IPS-20b (cell line): ENCODE measurements around the gene KPNA4.
A peak's percentile ranks its signal among the peaks of the same experiment; 100 is the strongest.

Source experiments
- H3K27ac ChIP-seq: one replicate; pipeline ENCODE4 v1.5.1; 2013; ENCODE audit warnings: low read length
- H3K27me3 ChIP-seq: 2 replicates; pipeline ENCODE4 v1.6.1; 2013; ENCODE audit warnings: mild to moderate bottlenecking, low read length, inconsistent platforms; ENCODE audit not compliant: insufficient read depth
- H3K36me3 ChIP-seq: 2 replicates; pipeline ENCODE4 v1.6.1; 2013; ENCODE audit warnings: low read depth, mild to moderate bottlenecking, inconsistent platforms, low read length, moderate library complexity; ENCODE audit not compliant: insufficient read depth
- H3K4me1 ChIP-seq: 2 replicates; pipeline ENCODE4 v1.6.1; 2013; ENCODE audit warnings: mild to moderate bottlenecking, control low read depth, inconsistent platforms, low read length, moderate library complexity; ENCODE audit not compliant: insufficient read depth
- H3K4me3 ChIP-seq: 2 replicates; pipeline ENCODE4 v1.5.1; 2013; ENCODE audit warnings: mild to moderate bottlenecking, low read length, inconsistent platforms
- H3K9ac ChIP-seq: 2 replicates; pipeline ENCODE4 v1.6.1; 2013; ENCODE audit warnings: low read depth, mild to moderate bottlenecking, inconsistent platforms, low read length, moderate library complexity
- H3K9me3 ChIP-seq: 2 replicates; pipeline ENCODE4 v1.6.1; 2013; ENCODE audit warnings: mild to moderate bottlenecking, low read depth, low read length, inconsistent platforms; ENCODE audit not compliant: insufficient read depth

KPNA4 gene

DNA sequence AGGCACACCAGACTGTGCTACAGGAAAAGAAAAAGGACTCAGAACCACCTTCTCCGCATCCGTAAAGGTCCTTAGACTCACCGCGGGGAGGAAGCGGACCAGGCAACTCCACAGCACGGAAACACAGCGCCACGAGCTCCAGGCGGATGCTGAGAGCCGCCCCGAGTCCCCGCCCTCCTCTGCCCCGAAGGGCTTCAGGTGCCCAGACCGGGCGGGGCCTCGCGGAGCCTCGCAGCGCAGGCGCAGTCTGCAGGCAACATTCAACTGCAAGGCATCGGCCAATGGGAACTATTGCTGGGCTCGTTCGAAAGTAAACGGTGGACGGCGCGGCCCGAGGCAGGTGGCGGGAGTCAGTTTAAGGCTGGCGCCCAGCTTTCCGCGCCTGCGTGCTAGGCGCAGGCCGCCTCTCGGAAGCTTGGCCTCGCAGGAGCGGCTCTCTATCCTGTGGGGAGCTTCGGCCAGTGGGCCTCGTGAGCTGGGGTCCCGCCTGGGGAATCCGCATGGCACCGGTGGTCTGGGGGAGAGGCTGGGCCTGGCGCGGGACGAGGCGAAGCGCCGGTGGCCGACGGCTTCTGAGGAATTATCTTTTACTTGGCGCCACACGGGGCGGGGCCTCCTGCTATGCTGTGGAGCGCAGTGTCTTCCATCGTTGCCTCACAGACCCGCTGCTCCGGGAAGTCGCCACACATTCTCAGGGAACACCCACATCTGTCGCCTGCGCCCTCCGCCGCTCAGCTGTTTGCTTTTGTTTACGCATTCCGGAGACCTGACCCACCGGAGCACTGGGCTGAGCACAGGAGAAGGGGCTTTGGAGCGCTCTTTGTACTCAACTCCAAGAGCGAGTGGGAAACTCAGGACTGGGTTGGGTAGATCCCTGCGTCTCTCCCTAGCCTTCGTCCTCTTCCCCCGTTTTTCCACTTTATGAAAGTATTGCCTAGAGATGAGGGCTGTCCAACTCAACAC, 115.5 kb downstream of the KPNA4 start, which contains the start of gene TRIM59:
TRIM59 (minus strand) TSS at position 151 of the 963 bp plus-strand sequence. CDS start 10,603 bp downstream, outside the sequence.
- Histone ChIP-seq H3K4me3 (peak within 1 kb of the TSS; percentile 91), H3K9me3 (no peaks in the 10 kb centered on the region; the same call in 1 of the 2 replicates), H3K27ac (peak within 1 kb of the TSS; percentile 85), H3K4me1 (peaks cover 10% of the 10 kb centered on the region; the same call in 1 of the 2 replicates), H3K9ac (peak within 1 kb of the TSS; percentile 90), H3K27me3 (no peaks in the 10 kb centered on the region), H3K36me3 (peaks cover 33% of the 10 kb centered on the region)

DNA sequence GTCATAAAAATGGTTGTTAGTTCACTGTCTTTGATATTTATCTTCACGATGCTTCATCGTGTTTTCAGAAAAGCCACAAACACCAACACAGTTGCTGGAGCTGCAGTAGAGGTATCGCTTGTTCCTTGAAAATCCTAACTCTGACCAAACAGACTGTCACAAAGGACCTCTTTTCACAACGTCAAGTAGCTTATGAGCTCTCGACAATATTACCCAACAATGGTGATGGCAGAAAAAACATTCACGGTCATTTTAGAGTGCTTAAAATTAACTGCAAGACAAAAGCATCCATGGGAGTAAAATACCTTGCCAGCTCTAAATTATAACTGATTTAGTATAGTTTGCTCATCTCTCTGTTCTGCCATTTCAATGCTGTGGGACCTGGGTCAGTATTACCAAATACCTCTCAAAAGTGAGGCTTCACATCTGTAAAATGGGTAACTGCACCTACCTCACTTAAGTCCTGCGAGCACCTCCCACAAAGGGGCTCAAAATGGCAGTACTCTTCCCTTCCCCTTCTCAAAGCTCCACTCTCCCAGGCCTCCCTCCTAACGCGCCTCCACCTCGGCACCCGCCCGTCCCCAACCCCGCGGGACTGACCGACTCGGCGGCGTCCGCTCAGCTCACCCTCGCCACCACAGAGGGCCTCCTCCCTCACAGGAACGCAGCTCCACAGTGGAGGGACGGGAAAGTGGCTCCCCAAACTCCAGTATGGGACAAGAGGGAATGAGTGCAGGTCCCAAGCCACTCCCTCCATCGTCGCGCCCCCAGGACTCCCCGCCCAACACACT, 116.3 kb downstream of the KPNA4 start:
- peaks cover 10% of the 10 kb centered on the region; the same call in 1 of the 2 replicates for H3K4me1 ChIP-seq
- H3K9me3 ChIP-seq: no peaks in the 10 kb centered on the region; the same call in 1 of the 2 replicates
- H3K27ac ChIP-seq: peak overlapping the region; percentile 85
- H3K27me3 ChIP-seq: no peaks in the 10 kb centered on the region
- peak overlapping the region; percentile 90 for H3K9ac ChIP-seq
- peaks cover 41% of the 10 kb centered on the region for H3K36me3 ChIP-seq
- H3K4me3 ChIP-seq: peak overlapping the region; percentile 91

DNA sequence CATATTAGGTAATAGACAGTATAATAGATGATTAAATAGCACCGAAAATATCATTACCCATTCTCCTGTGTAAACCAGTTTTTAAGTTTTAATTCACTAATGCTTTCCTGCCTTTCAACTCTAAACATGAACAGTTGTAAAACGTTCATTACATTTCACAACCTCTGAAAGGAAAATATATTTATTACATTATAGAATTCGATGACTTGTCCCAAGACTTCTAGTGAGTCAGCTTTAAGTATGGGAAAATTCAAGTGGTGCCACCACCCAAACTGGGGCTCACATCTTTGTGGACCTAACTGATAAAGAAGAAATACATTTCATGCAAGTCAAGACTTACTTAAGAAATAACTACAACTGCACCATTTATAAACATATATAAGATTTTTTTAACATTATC, 117.8 kb downstream of the KPNA4 start:
- no peaks in the 10 kb centered on the region; the same call in 1 of the 2 replicates for H3K9me3 ChIP-seq
- no peaks in the 10 kb centered on the region for H3K27me3 ChIP-seq
- peak overlapping the region; percentile 91 for H3K4me3 ChIP-seq
- H3K27ac ChIP-seq: no peak overlapping the region
- peaks cover 56% of the 10 kb centered on the region for H3K36me3 ChIP-seq
- H3K9ac ChIP-seq: peak overlapping the region; percentile 90; the same call in 1 of the 2 replicates
- H3K4me1 ChIP-seq: peaks cover 10% of the 10 kb centered on the region; the same call in 1 of the 2 replicates

DNA sequence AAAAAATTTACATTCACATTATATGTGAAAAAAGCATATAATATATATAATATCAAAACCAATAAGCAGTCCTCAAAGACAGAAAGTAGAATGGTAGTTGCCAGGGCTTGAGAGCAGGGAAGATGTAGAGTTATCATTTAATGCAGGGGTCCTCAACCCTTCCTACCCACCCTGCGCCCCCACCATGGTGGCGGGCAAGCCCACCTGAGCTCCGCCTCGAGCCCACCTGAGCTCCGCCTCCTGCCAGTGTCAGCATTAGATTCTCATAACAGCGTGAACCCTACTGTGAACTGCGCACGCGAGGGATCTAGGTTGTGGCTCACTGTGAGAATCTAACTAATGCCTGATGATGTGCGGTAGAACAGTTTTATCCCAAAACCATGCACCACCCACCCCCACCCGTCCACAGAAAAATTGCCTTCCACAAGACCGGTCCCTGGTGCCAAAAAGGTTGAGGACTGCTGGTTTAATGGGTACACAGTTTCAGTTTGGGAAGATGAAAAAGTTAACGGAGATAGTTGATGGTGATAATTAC, 118.8 kb downstream of the KPNA4 start:
- Histone ChIP-seq H3K4me3 (peak overlapping the region; percentile 91), H3K27ac (no peak overlapping the region), H3K9me3 (no peaks in the 10 kb centered on the region; the same call in 1 of the 2 replicates), H3K9ac (no peak overlapping the region), H3K27me3 (no peaks in the 10 kb centered on the region), H3K36me3 (peaks cover 65% of the 10 kb centered on the region), H3K4me1 (peaks cover 10% of the 10 kb centered on the region; the same call in 1 of the 2 replicates)

DNA sequence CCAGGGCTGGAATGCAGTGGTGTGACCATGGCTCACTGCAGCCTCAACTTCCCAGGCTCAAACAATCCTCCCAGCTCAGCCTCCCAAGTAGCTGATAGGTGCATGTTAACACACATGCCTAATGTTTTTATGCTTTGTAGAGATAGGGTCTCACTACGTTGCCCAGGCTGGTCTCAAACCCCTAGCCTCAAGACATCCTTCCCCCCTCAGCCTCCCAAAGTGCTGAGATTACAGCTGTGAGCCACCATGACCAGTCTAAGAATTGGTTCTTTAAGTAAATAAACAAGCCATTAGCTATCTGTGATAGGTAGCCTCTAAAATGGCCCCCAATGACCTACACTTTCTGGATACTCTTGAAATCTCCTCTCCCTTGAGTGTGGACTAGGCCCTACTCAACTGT, 119.5 kb downstream of the KPNA4 start:
- peaks cover 65% of the 10 kb centered on the region for H3K36me3 ChIP-seq
- no peak overlapping the region for H3K9ac ChIP-seq
- no peak overlapping the region for H3K4me3 ChIP-seq
- no peaks in the 10 kb centered on the region for H3K27me3 ChIP-seq
- peaks cover 10% of the 10 kb centered on the region; the same call in 1 of the 2 replicates for H3K4me1 ChIP-seq
- H3K9me3 ChIP-seq: no peaks in the 10 kb centered on the region; the same call in 1 of the 2 replicates
- no peak overlapping the region for H3K27ac ChIP-seq
